Esophagus muscularis mucosa (tissue), 4 donors: Measurements from ENCODE around the gene SOX21. TPM values are rescaled to one million over a fixed set of nuclear protein-coding genes. Genes with fewer than 3 reads are reported as not detected.
"Not testable (repeated sequence)": the region's sequence is repeated elsewhere in the genome, so short reads cannot be mapped to it uniquely, and the experiment has no call there.

Source experiments
- DNase-seq: peaks from one replicate; pipeline ENCODE4 v3.0.0-alpha.2; 2017; ENCODE audit errors: extremely low spot score
- H3K27ac ChIP-seq, 4 donors: fragments of 200-600 bp; sonication (generic); replicated peaks in 1 of 4; 1 replicate in 3 of 4; 2 replicates in 1 of 4; pipeline ENCODE4 v1.5.1; 2016 to 2019; ENCODE audit warnings: mild to moderate bottlenecking in 1 of 4
- H3K27me3 ChIP-seq, 4 donors: fragments of 200-600 bp; sonication (generic); one replicate each; pipeline versions ENCODE4 v1.5.1 to v1.6.0; 2016 to 2019
- H3K36me3 ChIP-seq, 4 donors: fragments of 200-600 bp; sonication (generic); one replicate each; pipeline ENCODE4 v1.5.1; 2016 to 2019
- H3K4me1 ChIP-seq, 4 donors: fragments of 200-600 bp; sonication (generic); one replicate each; pipeline ENCODE4 v1.5.1; 2016 to 2019
- H3K4me3 ChIP-seq, 4 donors: fragments of 200-600 bp; sonication (generic); 1 replicate in 2 of 4; 2 replicates in 2 of 4; pipeline ENCODE4 v1.5.1; 2016 to 2019; ENCODE audit warnings: mild to moderate bottlenecking in 4 of 4, moderate library complexity in 1 of 4
- H3K9me3 ChIP-seq, 4 donors: fragments of 200-600 bp; sonication (generic); 1 replicate in 3 of 4; 2 replicates in 1 of 4; pipeline ENCODE4 v1.5.1; 2016 to 2019
- CTCF ChIP-seq, 3 experiments: fragments of 200-600 bp in 2 of 3; fragments of 450-650 bp in 1 of 3; sonication (generic) in 2 of 3; IDR thresholded peaks; one replicate each; pipeline ENCODE4 v1.5.1; 2017 to 2019; ENCODE audit warnings: antibody characterized with exemption in 3 of 3, mild to moderate bottlenecking in 2 of 3, moderate library complexity in 1 of 3
- EP300 ChIP-seq: sonication (generic); formaldehyde crosslinking; IDR thresholded peaks from one replicate; pipeline ENCODE4 v1.6.1; 2017; ENCODE audit warnings: antibody characterized with exemption
- POLR2A ChIP-seq: fragments of 450-650 bp; IDR thresholded peaks from one replicate; pipeline ENCODE4 v1.6.1; 2017; ENCODE audit warnings: antibody characterized with exemption, moderate library complexity, mild to moderate bottlenecking, low read depth
- POLR2AphosphoS5 ChIP-seq, 2 donors: sonication (generic); formaldehyde crosslinking; IDR thresholded peaks; one replicate each; pipeline ENCODE4 v1.6.1; 2017; ENCODE audit warnings: antibody characterized with exemption in 2 of 2
- WGBS: methylation state at CpG from one replicate; pipeline ENCODE4 v1.1.5; 2018; 5-methylcytosine and 5-hydroxymethylcytosine counted together
- intact Hi-C: fragments of 100-400 bp; cut with DNase I; formaldehyde crosslinking; loops from one replicate; pipeline ENCODE4 v1.15.1; 2023
- total RNA-seq, 4 donors: library from RNA; depleted of rRNA; stranded (reverse); fragments of >200 nt; gene quantifications; one replicate each; pipeline versions ENCODE4 v1.1.0 to v1.2.1, GENCODE V29; 2016

Gene SOX21
- total RNA-seq, 4 donors from 2014 or later, result not detected

- intact Hi-C loops, result no loop called here
- peaks cover 0 to 2% (median 0%) of the 10 kb centered on the region in 4 donors for H3K27me3 ChIP-seq
- TF ChIP-seq POLR2AphosphoS5 (IDR thresholded peaks at IDR 0.05) (no peak), EP300 (no peak), POLR2A (no peak), CTCF (IDR thresholded peaks at IDR 0.05) (no peak)
- DNase-seq, result no peak
- no peaks in the 10 kb centered on the region for H3K36me3 ChIP-seq
- no peaks in the 10 kb centered on the region for H3K9me3 ChIP-seq
- H3K4me3 ChIP-seq, result no peak overlapping the region
- H3K4me1 ChIP-seq, result no peaks in the 10 kb centered on the region
- WGBS, result 79% methylated on average over 1 of the region's 1 CpG
- no peak overlapping the region for H3K27ac ChIP-seq
Observed at GRCh38 chr13:94749162-94749561, 36.8 kb upstream of the SOX21 start.

- H3K36me3 ChIP-seq, result no peaks in the 10 kb centered on the region
- intact Hi-C loops, result no loop called here
- WGBS, result 70% methylated on average over 4 of the region's 4 CpGs
- H3K4me1 ChIP-seq, result no peaks in the 10 kb centered on the region
- DNase-seq, result no peak
- no peak overlapping the region for H3K27ac ChIP-seq
- no peaks in the 10 kb centered on the region for H3K9me3 ChIP-seq
- TF ChIP-seq EP300, result no peak
- TF ChIP-seq POLR2AphosphoS5 (IDR thresholded peaks at IDR 0.05), result no peak
- TF ChIP-seq CTCF (IDR thresholded peaks at IDR 0.05), result no peak
- no peak for TF ChIP-seq POLR2A
- peaks cover 0 to 10% (median 0%) of the 10 kb centered on the region in 4 donors for H3K27me3 ChIP-seq
- no peak overlapping the region for H3K4me3 ChIP-seq
Observed at GRCh38 chr13:94739235-94739634, 26.9 kb upstream of the SOX21 start.

GRCh38 chr13:94731028-94731427 is 18.7 kb upstream of the SOX21 start:
- 92% methylated on average over 3 of the region's 3 CpGs for WGBS
- Histone ChIP-seq H3K4me3 (no peak overlapping the region), H3K9me3 (peaks cover 0 to 11% (median 7%) of the 10 kb centered on the region in 4 donors), H3K36me3 (no peaks in the 10 kb centered on the region), H3K27ac (no peak overlapping the region), H3K4me1 (no peaks in the 10 kb centered on the region), H3K27me3 (peaks cover 0 to 4% (median 0%) of the 10 kb centered on the region in 4 donors)
- intact Hi-C loops, result no loop called here
- DNase-seq, result no peak
- TF ChIP-seq POLR2AphosphoS5 (IDR thresholded peaks at IDR 0.05), result no peak
- no peak for TF ChIP-seq CTCF (IDR thresholded peaks at IDR 0.05)
- no peak for TF ChIP-seq POLR2A
- TF ChIP-seq EP300, result no peak

- peaks cover 0 to 17% (median 8%) of the 10 kb centered on the region in 4 donors for H3K9me3 ChIP-seq
- intact Hi-C loops, DNase-seq, H3K4me1 ChIP-seq, H3K4me3 ChIP-seq, H3K27ac ChIP-seq, H3K36me3 ChIP-seq, H3K27me3 ChIP-seq: not testable (repeated sequence)
- WGBS, result 100% methylated on average over 1 of the region's 1 CpG
Observed at GRCh38 chr13:94729941-94730340, 17.6 kb upstream of the SOX21 start.

- H3K27me3 ChIP-seq, result peaks cover 0 to 34% (median 0%) of the 10 kb centered on the region in 4 donors
- H3K27ac ChIP-seq, result no peak overlapping the region
- WGBS, result 100% methylated on average over 1 of the region's 1 CpG
- TF ChIP-seq POLR2A, result no peak
- TF ChIP-seq CTCF (IDR thresholded peaks at IDR 0.05), result no peak
- TF ChIP-seq EP300, result no peak
- TF ChIP-seq POLR2AphosphoS5 (IDR thresholded peaks at IDR 0.05), result no peak
- H3K9me3 ChIP-seq, result peaks cover 0 to 17% (median 8%) of the 10 kb centered on the region in 4 donors
- no peaks in the 10 kb centered on the region for H3K4me1 ChIP-seq
- H3K36me3 ChIP-seq, result no peaks in the 10 kb centered on the region
- H3K4me3 ChIP-seq, result no peak overlapping the region
- no peak for DNase-seq
- intact Hi-C loops, result no loop called here
Observed at GRCh38 chr13:94726425-94726824, 14.1 kb upstream of the SOX21 start.
